ENCODE measurements around the gene IMPG2.

GRCh38 chr3:101244212-101244575, 76.2 kb downstream of the IMPG2 start:
- no peak for TF ChIP-seq CTCF (conservative IDR thresholded peaks at IDR 0.05 in 1 of 2, IDR thresholded peaks at IDR 0.05 in 1 of 2; ENCODE audit: low read depth in 1 of 2, low read length in 2 of 2)
- no peak for TF ChIP-seq EZH2 (IDR thresholded peaks at IDR 0.05; ENCODE audit: low read length, missing control alignments)

Data from fibroblast of lung (primary cell).